ENCODE data around the gene NAALADL2. TPM values are rescaled to one million over a fixed set of nuclear protein-coding genes. Genes with fewer than 3 reads are reported as not detected.

The NAALADL2 gene
- polyA plus RNA-seq, 1 donor from 2014 or later, result 1.6 TPM

DNA sequence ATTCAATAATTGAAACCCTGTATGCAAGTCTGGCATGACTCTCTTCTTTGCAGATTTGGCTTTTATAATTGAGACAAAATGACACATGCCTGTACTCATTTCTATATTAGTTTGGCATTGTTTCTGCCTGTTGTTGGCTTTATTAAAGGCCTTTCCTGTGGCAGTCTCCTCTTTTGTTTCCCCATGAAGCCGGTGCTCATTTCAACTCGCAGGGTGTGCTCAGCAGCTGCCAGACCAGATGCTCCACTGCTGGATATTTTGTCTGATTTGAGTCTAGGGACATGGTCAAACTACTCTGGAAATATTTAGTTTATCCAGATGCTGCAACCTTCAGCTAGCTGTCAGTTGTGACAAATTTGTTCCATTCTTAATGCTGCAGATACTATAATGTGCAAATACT lies 445.3 kb downstream of the NAALADL2 start:
- Histone ChIP-seq H3K79me2 (replicated peaks; ENCODE audit: insufficient read depth, low read length) (no peaks in the 10 kb centered on the region), H3K36me3 (ENCODE audit: insufficient read depth, low read length) (no peaks in the 10 kb centered on the region), H3K27me3 (ENCODE audit: insufficient read depth, low read depth, low read length) (no peaks in the 10 kb centered on the region), H2AFZ (ENCODE audit: low read depth, low read length) (no peak overlapping the region), H3K9ac (ENCODE audit: low read length) (no peak overlapping the region), H4K20me1 (ENCODE audit: insufficient read depth) (no peaks in the 10 kb centered on the region), H3K4me3 (ENCODE audit: low read length) (no peak overlapping the region), H3K4me2 (ENCODE audit: low read length) (no peak overlapping the region), H3K9me3 (ENCODE audit: low read length) (no peaks in the 10 kb centered on the region), H3K27ac (ENCODE audit: low read length) (no peak overlapping the region), H3F3A (ENCODE audit: insufficient read depth, low read length, poor library complexity, severe bottlenecking) (no peaks in the 10 kb centered on the region), H3K9me2 (ENCODE audit: insufficient read depth, low read length) (no peaks in the 10 kb centered on the region)
- TF ChIP-seq POLR2AphosphoS5 (IDR thresholded peaks at IDR 0.05) (no peak), EP300 (conservative IDR thresholded peaks at IDR 0.05; ENCODE audit: poor library complexity, severe bottlenecking) (no peak), TAF1 (IDR thresholded peaks at IDR 0.05; ENCODE audit: low read depth) (no peak), SMC3 (conservative IDR thresholded peaks at IDR 0.05; ENCODE audit: poor library complexity) (no peak), RAD21 (conservative IDR thresholded peaks at IDR 0.05) (no peak), MXI1 (conservative IDR thresholded peaks at IDR 0.05; ENCODE audit: poor library complexity, severe bottlenecking) (no peak), EZH2 (IDR thresholded peaks at IDR 0.05; ENCODE audit: borderline replicate concordance, insufficient read depth, low read length, poor library complexity, severe bottlenecking) (no peak)
- TF ChIP-seq, protein P1, sequence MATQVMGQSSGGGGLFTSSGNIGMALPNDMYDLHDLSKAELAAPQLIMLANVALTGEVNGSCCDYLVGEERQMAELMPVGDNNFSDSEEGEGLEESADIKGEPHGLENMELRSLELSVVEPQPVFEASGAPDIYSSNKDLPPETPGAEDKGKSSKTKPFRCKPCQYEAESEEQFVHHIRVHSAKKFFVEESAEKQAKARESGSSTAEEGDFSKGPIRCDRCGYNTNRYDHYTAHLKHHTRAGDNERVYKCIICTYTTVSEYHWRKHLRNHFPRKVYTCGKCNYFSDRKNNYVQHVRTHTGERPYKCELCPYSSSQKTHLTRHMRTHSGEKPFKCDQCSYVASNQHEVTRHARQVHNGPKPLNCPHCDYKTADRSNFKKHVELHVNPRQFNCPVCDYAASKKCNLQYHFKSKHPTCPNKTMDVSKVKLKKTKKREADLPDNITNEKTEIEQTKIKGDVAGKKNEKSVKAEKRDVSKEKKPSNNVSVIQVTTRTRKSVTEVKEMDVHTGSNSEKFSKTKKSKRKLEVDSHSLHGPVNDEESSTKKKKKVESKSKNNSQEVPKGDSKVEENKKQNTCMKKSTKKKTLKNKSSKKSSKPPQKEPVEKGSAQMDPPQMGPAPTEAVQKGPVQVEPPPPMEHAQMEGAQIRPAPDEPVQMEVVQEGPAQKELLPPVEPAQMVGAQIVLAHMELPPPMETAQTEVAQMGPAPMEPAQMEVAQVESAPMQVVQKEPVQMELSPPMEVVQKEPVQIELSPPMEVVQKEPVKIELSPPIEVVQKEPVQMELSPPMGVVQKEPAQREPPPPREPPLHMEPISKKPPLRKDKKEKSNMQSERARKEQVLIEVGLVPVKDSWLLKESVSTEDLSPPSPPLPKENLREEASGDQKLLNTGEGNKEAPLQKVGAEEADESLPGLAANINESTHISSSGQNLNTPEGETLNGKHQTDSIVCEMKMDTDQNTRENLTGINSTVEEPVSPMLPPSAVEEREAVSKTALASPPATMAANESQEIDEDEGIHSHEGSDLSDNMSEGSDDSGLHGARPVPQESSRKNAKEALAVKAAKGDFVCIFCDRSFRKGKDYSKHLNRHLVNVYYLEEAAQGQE (IDR thresholded peaks at IDR 0.05; ENCODE audit: borderline replicate concordance), result no peak
- TF ChIP-seq, protein P2, sequence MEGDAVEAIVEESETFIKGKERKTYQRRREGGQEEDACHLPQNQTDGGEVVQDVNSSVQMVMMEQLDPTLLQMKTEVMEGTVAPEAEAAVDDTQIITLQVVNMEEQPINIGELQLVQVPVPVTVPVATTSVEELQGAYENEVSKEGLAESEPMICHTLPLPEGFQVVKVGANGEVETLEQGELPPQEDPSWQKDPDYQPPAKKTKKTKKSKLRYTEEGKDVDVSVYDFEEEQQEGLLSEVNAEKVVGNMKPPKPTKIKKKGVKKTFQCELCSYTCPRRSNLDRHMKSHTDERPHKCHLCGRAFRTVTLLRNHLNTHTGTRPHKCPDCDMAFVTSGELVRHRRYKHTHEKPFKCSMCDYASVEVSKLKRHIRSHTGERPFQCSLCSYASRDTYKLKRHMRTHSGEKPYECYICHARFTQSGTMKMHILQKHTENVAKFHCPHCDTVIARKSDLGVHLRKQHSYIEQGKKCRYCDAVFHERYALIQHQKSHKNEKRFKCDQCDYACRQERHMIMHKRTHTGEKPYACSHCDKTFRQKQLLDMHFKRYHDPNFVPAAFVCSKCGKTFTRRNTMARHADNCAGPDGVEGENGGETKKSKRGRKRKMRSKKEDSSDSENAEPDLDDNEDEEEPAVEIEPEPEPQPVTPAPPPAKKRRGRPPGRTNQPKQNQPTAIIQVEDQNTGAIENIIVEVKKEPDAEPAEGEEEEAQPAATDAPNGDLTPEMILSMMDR (IDR thresholded peaks at IDR 0.05; ENCODE audit: poor library complexity, severe bottlenecking), result no peak

DNA sequence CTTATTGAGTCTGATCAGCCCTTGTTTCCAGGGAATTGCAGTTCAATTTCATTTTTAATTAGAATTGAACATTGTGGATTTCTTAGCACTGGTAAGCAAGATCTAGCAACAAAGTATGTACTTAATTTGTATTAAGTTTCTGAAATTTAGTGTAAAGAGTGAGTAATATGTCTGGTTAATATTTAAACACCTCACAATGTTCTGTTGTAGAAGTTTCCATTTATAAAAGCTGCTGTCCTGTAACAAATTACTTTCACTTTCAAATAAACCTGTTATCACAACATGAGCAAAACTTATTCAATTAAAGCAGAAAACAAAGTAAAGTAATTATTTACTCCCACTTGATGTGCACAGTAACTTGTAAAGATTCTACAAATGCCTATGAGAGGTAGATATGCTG lies 448.5 kb downstream of the NAALADL2 start:
- Histone ChIP-seq H3K9me2 (ENCODE audit: insufficient read depth, low read length) (no peaks in the 10 kb centered on the region), H3F3A (ENCODE audit: insufficient read depth, low read length, poor library complexity, severe bottlenecking) (no peaks in the 10 kb centered on the region), H3K4me2 (ENCODE audit: low read length) (no peak overlapping the region), H3K36me3 (ENCODE audit: insufficient read depth, low read length) (no peaks in the 10 kb centered on the region), H4K20me1 (ENCODE audit: insufficient read depth) (no peaks in the 10 kb centered on the region), H3K79me2 (replicated peaks; ENCODE audit: insufficient read depth, low read length) (no peaks in the 10 kb centered on the region), H3K4me3 (ENCODE audit: low read length) (no peak overlapping the region), H3K9me3 (ENCODE audit: low read length) (no peaks in the 10 kb centered on the region), H3K27me3 (ENCODE audit: insufficient read depth, low read depth, low read length) (no peaks in the 10 kb centered on the region), H2AFZ (ENCODE audit: low read depth, low read length) (no peak overlapping the region), H3K27ac (ENCODE audit: low read length) (no peak overlapping the region), H3K9ac (ENCODE audit: low read length) (no peak overlapping the region)
- TF ChIP-seq TAF1 (IDR thresholded peaks at IDR 0.05; ENCODE audit: low read depth), result no peak
- TF ChIP-seq, protein P1 (IDR thresholded peaks at IDR 0.05; ENCODE audit: borderline replicate concordance), result no peak
- TF ChIP-seq MXI1 (conservative IDR thresholded peaks at IDR 0.05; ENCODE audit: poor library complexity, severe bottlenecking), result no peak
- no peak for TF ChIP-seq POLR2AphosphoS5 (IDR thresholded peaks at IDR 0.05)
- TF ChIP-seq EZH2 (IDR thresholded peaks at IDR 0.05; ENCODE audit: borderline replicate concordance, insufficient read depth, low read length, poor library complexity, severe bottlenecking), result no peak
- no peak for TF ChIP-seq RAD21 (conservative IDR thresholded peaks at IDR 0.05)
- TF ChIP-seq EP300 (conservative IDR thresholded peaks at IDR 0.05; ENCODE audit: poor library complexity, severe bottlenecking), result no peak
- TF ChIP-seq, protein P2 (IDR thresholded peaks at IDR 0.05; ENCODE audit: poor library complexity, severe bottlenecking), result no peak
- TF ChIP-seq SMC3 (conservative IDR thresholded peaks at IDR 0.05; ENCODE audit: poor library complexity), result no peak
